HTR-8/SVneo (cell line): ENCODE measurements around the gene EPAS1.

Experiments
- DNase-seq: peaks from one replicate; pipeline ENCODE4 v3.0.0; 2011; ENCODE audit warnings: low spot score, mixed read lengths; ENCODE audit not compliant: insufficient read length
- FAIRE-seq: peaks from 2 replicates; lab custom pipeline; 2011; peaks lifted over from hg19 to GRCh38; lab: Jason Lieb, UNC

EPAS1 gene

GRCh38 chr2:46336283-46336959 is 39.2 kb downstream of the EPAS1 start:
- no peak for DNase-seq
- FAIRE-seq, result no peak

GRCh38 chr2:46337208-46337994 is 40.2 kb downstream of the EPAS1 start:
- no peak for DNase-seq
- no peak for FAIRE-seq

- DNase-seq (no peak), FAIRE-seq (no peak)
Observed at GRCh38 chr2:46338674-46339073, 41.5 kb downstream of the EPAS1 start.

GRCh38 chr2:46339200-46339599 is 42.0 kb downstream of the EPAS1 start:
- no peak for FAIRE-seq
- DNase-seq, result no peak

- no peak for FAIRE-seq
- DNase-seq, result no peak
Observed at GRCh38 chr2:46339676-46340459, 42.7 kb downstream of the EPAS1 start.

GRCh38 chr2:46340740-46341420 is 43.7 kb downstream of the EPAS1 start:
- DNase-seq (no peak), FAIRE-seq (no peak)

GRCh38 chr2:46342566-46343315 is 45.5 kb downstream of the EPAS1 start:
- no peak for FAIRE-seq
- DNase-seq, result no peak

GRCh38 chr2:46344706-46345105 is 47.5 kb downstream of the EPAS1 start:
- DNase-seq (no peak), FAIRE-seq (no peak)

- FAIRE-seq (no peak), DNase-seq (no peak)
Observed at GRCh38 chr2:46345775-46346174, 48.6 kb downstream of the EPAS1 start.

GRCh38 chr2:46346719-46347118 is 49.5 kb downstream of the EPAS1 start:
- FAIRE-seq (no peak), DNase-seq (no peak)

- FAIRE-seq (no peak), DNase-seq (no peak)
Observed at GRCh38 chr2:46347648-46348280, 50.6 kb downstream of the EPAS1 start.

GRCh38 chr2:46349115-46349547 is 51.9 kb downstream of the EPAS1 start:
- DNase-seq (no peak), FAIRE-seq (no peak)

GRCh38 chr2:46350029-46350689 is 53.0 kb downstream of the EPAS1 start:
- FAIRE-seq (no peak), DNase-seq (no peak)

- FAIRE-seq (no peak), DNase-seq (no peak)
Observed at GRCh38 chr2:46351098-46351749, 54.0 kb downstream of the EPAS1 start.

GRCh38 chr2:46351750-46352138 is 54.5 kb downstream of the EPAS1 start:
- FAIRE-seq, result no peak
- DNase-seq, result no peak

GRCh38 chr2:46352621-46353020 is 55.4 kb downstream of the EPAS1 start:
- DNase-seq, result no peak

GRCh38 chr2:46353509-46353908 is 56.3 kb downstream of the EPAS1 start:
- FAIRE-seq (no peak), DNase-seq (no peak)

More at GRCh38 chr2:46352621-46353020, 55.4 kb downstream of the EPAS1 start:
- FAIRE-seq, result no peak

GRCh38 chr2:46355756-46356155 is 58.5 kb downstream of the EPAS1 start:
- FAIRE-seq (no peak), DNase-seq (no peak)
